Thyroid gland (tissue), 4 donors: ENCODE data around the gene ALDH4A1. TPM values are rescaled to one million over a fixed set of nuclear protein-coding genes. Genes with fewer than 3 reads are reported as not detected.
A peak's percentile ranks its signal among the peaks of the same experiment; 100 is the strongest.

Source experiments
- DNase-seq, 2 donors: peaks; one replicate each; pipeline ENCODE4 v3.0.0-alpha.2; 2019
- H3K27ac ChIP-seq, 3 donors: fragments of 200-600 bp; sonication (generic); 1 replicate in 2 of 3; 2 replicates in 1 of 3; pipeline ENCODE4 v1.5.1; 2016 to 2019; ENCODE audit warnings: mild to moderate bottlenecking in 1 of 3, moderate library complexity in 1 of 3
- H3K27me3 ChIP-seq: fragments of 200-600 bp; sonication (generic); one replicate; pipeline ENCODE4 v1.5.1; 2019
- H3K36me3 ChIP-seq, 2 donors: fragments of 200-600 bp; sonication (generic); one replicate each; pipeline ENCODE4 v1.5.1; 2016 to 2019
- H3K4me1 ChIP-seq, 2 donors: fragments of 200-600 bp; sonication (generic); one replicate each; pipeline ENCODE4 v1.5.1; 2017 to 2019
- H3K4me3 ChIP-seq, 3 donors: fragments of 200-600 bp; sonication (generic); replicated peaks in 1 of 3; 1 replicate in 2 of 3; 2 replicates in 1 of 3; pipeline ENCODE4 v1.5.1; 2016; ENCODE audit warnings: mild to moderate bottlenecking in 1 of 3
- H3K9me3 ChIP-seq: fragments of 200-600 bp; sonication (generic); one replicate; pipeline ENCODE4 v1.5.1; 2017
- CTCF ChIP-seq, 6 experiments: fragments of 200-600 bp in 3 of 6; fragments of 450-650 bp in 3 of 6; sonication (generic) in 3 of 6; IDR thresholded peaks; one replicate each; pipeline ENCODE4 v1.5.1; 2016 to 2019; ENCODE audit warnings: antibody characterized with exemption in 6 of 6, mild to moderate bottlenecking in 2 of 6, inconsistent platforms in 1 of 6, moderate library complexity in 1 of 6
- POLR2A ChIP-seq, 2 donors: fragments of 450-650 bp; IDR thresholded peaks; one replicate each; pipeline ENCODE4 v1.6.1; 2017; ENCODE audit warnings: antibody characterized with exemption in 2 of 2, mild to moderate bottlenecking in 2 of 2, moderate library complexity in 1 of 2
- WGBS, 2 donors: methylation state at CpG; one replicate each; pipeline ENCODE4 v1.1.5; 2017; 5-methylcytosine and 5-hydroxymethylcytosine counted together
- intact Hi-C: fragments of 100-400 bp; cut with DNase I; formaldehyde crosslinking; loops from one replicate; pipeline ENCODE4 v1.15.1; 2023
- total RNA-seq, 4 donors: library from RNA; depleted of rRNA; stranded (reverse); fragments of >200 nt; gene quantifications; one replicate each; pipeline ENCODE4 v1.2.3, GENCODE V29; 2016

Gene ALDH4A1
- total RNA-seq, 4 donors from 2014 or later: 5.4 to 29.9 (median 18.6) TPM

GRCh38 chr1:18927082-18927653 is 24.8 kb upstream of the ALDH4A1 start:
- Histone ChIP-seq H3K4me3 (peak overlapping the region in 1 of 3 donors; percentile 5), H3K27ac (peak overlapping the region; percentile 47 to 76 (median 73)), H3K9me3 (no peaks in the 10 kb centered on the region), H3K36me3 (no peaks in the 10 kb centered on the region), H3K4me1 (peaks cover 45 to 76% of the 10 kb centered on the region in 2 donors), H3K27me3 (no peaks in the 10 kb centered on the region)
- DNase-seq: no peak
- WGBS, 2 donors: 84 to 100% methylated on average over 1 to 15 of the region's 16 CpGs
- TF ChIP-seq POLR2A (IDR thresholded peaks at IDR 0.05): no peak
- no peak for TF ChIP-seq CTCF (IDR thresholded peaks at IDR 0.05)
- intact Hi-C loops: no loop called here

GRCh38 chr1:18926315-18927081 is 24.1 kb upstream of the ALDH4A1 start:
- no peaks in the 10 kb centered on the region for H3K9me3 ChIP-seq
- TF ChIP-seq CTCF (IDR thresholded peaks at IDR 0.05): no peak
- no peak for TF ChIP-seq POLR2A (IDR thresholded peaks at IDR 0.05)
- 17 to 36% methylated on average over 1 to 13 of the region's 13 CpGs for WGBS, 2 donors
- no peaks in the 10 kb centered on the region for H3K36me3 ChIP-seq
- DNase-seq: peak in 1 of 2 donors; percentile 39
- H3K4me1 ChIP-seq: peaks cover 44 to 76% of the 10 kb centered on the region in 2 donors
- H3K4me3 ChIP-seq: peak overlapping the region in 1 of 3 donors; percentile 5
- H3K27me3 ChIP-seq: no peaks in the 10 kb centered on the region
- peak overlapping the region; percentile 47 to 76 (median 73) for H3K27ac ChIP-seq
- intact Hi-C loops: no loop called here

GRCh38 chr1:18925279-18925678 is 22.9 kb upstream of the ALDH4A1 start:
- intact Hi-C loops: no loop called here

GRCh38 chr1:18924221-18924691 is 21.9 kb upstream of the ALDH4A1 start:
- peak; percentile 55 to 56 for DNase-seq
- intact Hi-C loops: no loop called here
- H3K36me3 ChIP-seq: no peaks in the 10 kb centered on the region
- H3K4me1 ChIP-seq: peaks cover 42 to 65% of the 10 kb centered on the region in 2 donors
- 45 to 54% methylated on average over 10 to 11 of the region's 11 CpGs for WGBS, 2 donors
- H3K4me3 ChIP-seq: no peak overlapping the region
- H3K27ac ChIP-seq: peak overlapping the region; percentile 33 to 94 (median 90)
- H3K27me3 ChIP-seq: no peaks in the 10 kb centered on the region
- no peaks in the 10 kb centered on the region for H3K9me3 ChIP-seq
- TF ChIP-seq CTCF (IDR thresholded peaks at IDR 0.05) (no peak), POLR2A (IDR thresholded peaks at IDR 0.05) (peak in 1 of 2 donors; percentile 7)

More at GRCh38 chr1:18925279-18925678, 22.9 kb upstream of the ALDH4A1 start:
- no peaks in the 10 kb centered on the region for H3K27me3 ChIP-seq
- H3K9me3 ChIP-seq: no peaks in the 10 kb centered on the region
- peaks cover 42 to 71% of the 10 kb centered on the region in 2 donors for H3K4me1 ChIP-seq
- no peaks in the 10 kb centered on the region for H3K36me3 ChIP-seq
- no peak overlapping the region for H3K27ac ChIP-seq
- no peak for DNase-seq
- no peak overlapping the region for H3K4me3 ChIP-seq
- WGBS, 2 donors: 92 to 95% methylated on average over 9 of the region's 9 CpGs
- TF ChIP-seq CTCF (IDR thresholded peaks at IDR 0.05): no peak
- no peak for TF ChIP-seq POLR2A (IDR thresholded peaks at IDR 0.05)

GRCh38 chr1:18923756-18924211 is 21.4 kb upstream of the ALDH4A1 start:
- intact Hi-C loops: no loop called here
- Histone ChIP-seq H3K27ac (peak overlapping the region; percentile 33 to 94 (median 90)), H3K27me3 (no peaks in the 10 kb centered on the region), H3K4me3 (no peak overlapping the region), H3K9me3 (no peaks in the 10 kb centered on the region), H3K4me1 (peaks cover 42 to 65% of the 10 kb centered on the region in 2 donors), H3K36me3 (no peaks in the 10 kb centered on the region)
- TF ChIP-seq CTCF (IDR thresholded peaks at IDR 0.05) (no peak), POLR2A (IDR thresholded peaks at IDR 0.05) (no peak)
- no peak for DNase-seq
- 25 to 36% methylated on average over 8 to 11 of the region's 14 CpGs for WGBS, 2 donors
